ENCODE results near the gene ABI2. TPM values are rescaled to one million over a fixed set of nuclear protein-coding genes. Genes with fewer than 3 reads are reported as not detected.

Gene ABI2
- total RNA-seq, 1 experiment from 2014 or later = 141 TPM

DNA sequence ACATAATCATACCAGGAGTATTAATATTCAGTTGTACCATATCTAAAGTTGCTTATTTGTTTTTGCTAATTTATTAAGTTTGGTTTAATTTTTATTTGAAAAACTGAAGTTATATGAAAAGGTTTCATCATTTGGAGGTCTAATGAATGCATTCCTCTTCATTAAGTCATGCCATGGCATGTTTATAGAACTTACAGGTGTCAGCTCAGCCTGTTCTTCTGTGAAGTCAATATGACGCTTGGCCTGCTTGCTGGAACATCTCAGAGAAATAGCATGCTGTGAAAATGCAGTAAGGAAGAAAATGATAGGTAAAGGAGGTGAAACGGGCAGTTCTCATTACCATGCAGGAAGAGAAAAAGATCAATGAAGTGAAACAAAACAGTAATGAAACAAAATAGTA is 148.7 kb downstream of the ABI2 start:
- Histone ChIP-seq H3K56ac (ENCODE audit: insufficient read length, low read depth, low read length) (no peak overlapping the region), H3K79me2 (ENCODE audit: insufficient read depth, low read length) (no peaks in the 10 kb centered on the region), H3K23me2 (ENCODE audit: insufficient read length, low read depth, low read length, poor library complexity, severe bottlenecking) (no peaks in the 10 kb centered on the region), H2BK120ac (ENCODE audit: low read depth, low read length, poor library complexity, severe bottlenecking) (no peak overlapping the region), H3T11ph (ENCODE audit: low read length) (no peak overlapping the region), H2BK15ac (ENCODE audit: low read depth, low read length) (no peak overlapping the region), H3K4me1 (ENCODE audit: insufficient read depth, low read length) (no peaks in the 10 kb centered on the region), H2BK12ac (ENCODE audit: insufficient read length, low read depth, low read length) (no peak overlapping the region), H3K23ac (ENCODE audit: insufficient read length, low read depth, low read length) (no peak overlapping the region), H3K9me3 (ENCODE audit: control insufficient read depth, low read depth, low read length) (no peaks in the 10 kb centered on the region), H3K14ac (ENCODE audit: insufficient read depth, low read length) (no peak overlapping the region), H2AFZ (ENCODE audit: low read length) (no peak overlapping the region), H2BK5ac (ENCODE audit: insufficient read length, low read length) (no peak overlapping the region), H3K9ac (ENCODE audit: extremely low read depth, insufficient read length, low read length) (no peak overlapping the region), H4K20me1 (ENCODE audit: control insufficient read depth, insufficient read depth, insufficient read length) (no peaks in the 10 kb centered on the region), H4K8ac (replicated peaks; ENCODE audit: insufficient read length, low read depth, low read length) (no peak overlapping the region), H2AK5ac (ENCODE audit: insufficient read length, low read length) (no peak overlapping the region), H3K4me2 (ENCODE audit: insufficient read depth, insufficient read length, low read length) (no peak overlapping the region), H4K5ac (ENCODE audit: insufficient read length, low read depth, low read length) (no peak overlapping the region), H3K27ac (ENCODE audit: insufficient read length, low read depth, low read length) (no peak overlapping the region), H4K91ac (ENCODE audit: insufficient read length, low read depth, low read length) (no peak overlapping the region), H3K4ac (ENCODE audit: low read depth, low read length) (no peak overlapping the region), H3K18ac (ENCODE audit: insufficient read length, low read depth, low read length) (no peak overlapping the region), H3K27me3 (ENCODE audit: insufficient read depth, low read length) (no peaks in the 10 kb centered on the region), H3K79me1 (ENCODE audit: insufficient read depth, low read depth, low read length, poor library complexity, severe bottlenecking) (no peaks in the 10 kb centered on the region), H2BK20ac (ENCODE audit: low read depth, low read length, poor library complexity, severe bottlenecking) (no peak overlapping the region)
- H3K27ac Mint-ChIP-seq = no peak overlapping the region
- no peaks in the 10 kb centered on the region for H3K4me1 Mint-ChIP-seq
- no peaks in the 10 kb centered on the region for H3K9me3 Mint-ChIP-seq
- TF ChIP-seq, protein P1, sequence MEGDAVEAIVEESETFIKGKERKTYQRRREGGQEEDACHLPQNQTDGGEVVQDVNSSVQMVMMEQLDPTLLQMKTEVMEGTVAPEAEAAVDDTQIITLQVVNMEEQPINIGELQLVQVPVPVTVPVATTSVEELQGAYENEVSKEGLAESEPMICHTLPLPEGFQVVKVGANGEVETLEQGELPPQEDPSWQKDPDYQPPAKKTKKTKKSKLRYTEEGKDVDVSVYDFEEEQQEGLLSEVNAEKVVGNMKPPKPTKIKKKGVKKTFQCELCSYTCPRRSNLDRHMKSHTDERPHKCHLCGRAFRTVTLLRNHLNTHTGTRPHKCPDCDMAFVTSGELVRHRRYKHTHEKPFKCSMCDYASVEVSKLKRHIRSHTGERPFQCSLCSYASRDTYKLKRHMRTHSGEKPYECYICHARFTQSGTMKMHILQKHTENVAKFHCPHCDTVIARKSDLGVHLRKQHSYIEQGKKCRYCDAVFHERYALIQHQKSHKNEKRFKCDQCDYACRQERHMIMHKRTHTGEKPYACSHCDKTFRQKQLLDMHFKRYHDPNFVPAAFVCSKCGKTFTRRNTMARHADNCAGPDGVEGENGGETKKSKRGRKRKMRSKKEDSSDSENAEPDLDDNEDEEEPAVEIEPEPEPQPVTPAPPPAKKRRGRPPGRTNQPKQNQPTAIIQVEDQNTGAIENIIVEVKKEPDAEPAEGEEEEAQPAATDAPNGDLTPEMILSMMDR (conservative IDR thresholded peaks at IDR 0.05) = no peak
- no CpG with 5 or more reads among the region's 2 CpGs for WGBS (ENCODE audit: extremely low coverage, insufficient read length, low lambda C conversion rate)
- H3K36me3 Mint-ChIP-seq (ENCODE audit: insufficient read depth in 1 of 3, low read depth in 3 of 3) = no peaks in the 10 kb centered on the region
- H3K27me3 Mint-ChIP-seq (ENCODE audit: low read depth) = no peaks in the 10 kb centered on the region
- DNase-seq = no peak
- H3K4me3 Mint-ChIP-seq = no peak overlapping the region
